Spleen (tissue), 11 donors: ENCODE results near the gene HNRNPA3. TPM values are rescaled to one million over a fixed set of nuclear protein-coding genes. Genes with fewer than 3 reads are reported as not detected.

ENCODE experiments used
- DNase-seq: peaks from one replicate; pipeline ENCODE4 v3.0.0-alpha.2; 2020
- H3K27ac ChIP-seq, 8 donors: fragments of 200-600 bp; sonication (generic) in 7 of 8; 1 replicate in 4 of 8; 2 replicates in 4 of 8; pipeline versions ENCODE4 v1.5.0 to v1.8.0; 2016 to 2021; ENCODE audit warnings: inconsistent platforms in 4 of 8, mild to moderate bottlenecking in 4 of 8, moderate library complexity in 1 of 8
- H3K27me3 ChIP-seq, 7 donors: fragments of 200-600 bp; sonication (generic) in 6 of 7; replicated peaks in 1 of 7; 1 replicate in 4 of 7; 2 replicates in 3 of 7; pipeline versions ENCODE4 v1.5.0 to v1.8.0; 2016 to 2021; ENCODE audit warnings: inconsistent platforms in 3 of 7, mild to moderate bottlenecking in 1 of 7
- H3K36me3 ChIP-seq, 6 donors: fragments of 200-600 bp; sonication (generic) in 5 of 6; 1 replicate in 4 of 6; 2 replicates in 2 of 6; pipeline versions ENCODE4 v1.5.0 to v1.8.0; 2016 to 2021; ENCODE audit warnings: inconsistent platforms in 2 of 6
- H3K4me1 ChIP-seq, 6 donors: fragments of 200-600 bp; sonication (generic) in 5 of 6; 1 replicate in 3 of 6; 2 replicates in 3 of 6; pipeline versions ENCODE4 v1.5.0 to v1.8.0; 2016 to 2021; ENCODE audit warnings: inconsistent platforms in 3 of 6
- H3K4me3 ChIP-seq, 8 donors: fragments of 200-600 bp; sonication (generic) in 7 of 8; 1 replicate in 4 of 8; 2 replicates in 4 of 8; pipeline versions ENCODE4 v1.5.0 to v1.8.0; 2016 to 2021; ENCODE audit warnings: inconsistent platforms in 4 of 8, mild to moderate bottlenecking in 4 of 8, moderate library complexity in 2 of 8
- H3K9me3 ChIP-seq, 8 donors: fragments of 200-600 bp; sonication (generic) in 7 of 8; 1 replicate in 4 of 8; 2 replicates in 4 of 8; pipeline versions ENCODE4 v1.5.0 to v1.8.0; 2016 to 2021; ENCODE audit warnings: inconsistent platforms in 4 of 8
- CTCF ChIP-seq, 11 experiments: fragments of 200-600 bp in 7 of 11; fragments of 450-650 bp in 4 of 11; sonication (generic) in 4 of 11; IDR thresholded peaks in 8 of 11; conservative IDR thresholded peaks in 3 of 11; 1 replicate in 7 of 11; 2 replicates in 4 of 11; pipeline versions ENCODE4 v1.4.0 to v1.8.0; 2016 to 2021; ENCODE audit warnings: antibody characterized with exemption in 11 of 11, inconsistent platforms in 4 of 11, mild to moderate bottlenecking in 1 of 11
- POLR2A ChIP-seq, 3 donors: fragments of 450-650 bp; IDR thresholded peaks; one replicate each; pipeline ENCODE4 v1.5.1; 2017; ENCODE audit warnings: antibody characterized with exemption in 3 of 3, mild to moderate bottlenecking in 1 of 3
- POLR2AphosphoS5 ChIP-seq, 3 donors: sonication (generic); formaldehyde crosslinking; IDR thresholded peaks; one replicate each; pipeline ENCODE4 v1.5.1; 2017; ENCODE audit warnings: antibody characterized with exemption in 3 of 3
- WGBS, 5 donors: extraction: QIAGEN DNeasy Blood & Tissue Kit in 3 of 5; methylation state at CpG; one replicate each; pipeline versions ENCODE4 v1.1.5 to v1.1.7; 2013 to 2018; 5-methylcytosine and 5-hydroxymethylcytosine counted together
- intact Hi-C: fragments of 100-400 bp; cut with DNase I; formaldehyde crosslinking; loops from one replicate; pipeline ENCODE4 v1.15.0; 2023; ENCODE audit warnings: low total_unique reads
- polyA plus RNA-seq, 3 donors: library from polyadenylated mRNA; stranded (reverse); fragments of 200-250 nt; gene quantifications; one replicate each; pipeline ENCODE4 v1.2.1, GENCODE V29; 2013
- total RNA-seq, 7 donors: library from RNA; depleted of rRNA in 3 of 7; stranded (reverse); fragments of >200 nt in 3 of 7; fragmentation: NEBNext Ultra II Directional in 4 of 7; extraction: Animal tissue kit (Norgen Biotek cat#: 25700) in 4 of 7; gene quantifications; one replicate each; pipeline versions ENCODE4 v1.1.0 to v1.2.1, GENCODE V29; 2016 to 2021
- donor health status: healthy with polysubstance abuse.
- donor health status: DM: no; HTN: no; CAD: no; lungs with moderate emphysema.
- donor health status: DM: no; HTN: no; CAD: no.
- donor health status: Bipolar disorder and iron deficiency.
- donor health status: healthy.
- donor health status: DM: no; HTN: no; CAD: no.
- donor health status: DM: yes; HTN: yes; CAD: no.

HNRNPA3 gene
- total and polyA plus RNA-seq, 10 donors, result 79.8 to 213 (median 158) TPM

GRCh38 chr2:177171418-177171865, 41.2 kb upstream of the HNRNPA3 start:
- no peak overlapping the region for H3K4me3 ChIP-seq
- intact Hi-C loops, result no loop called here
- no peaks in the 10 kb centered on the region for H3K36me3 ChIP-seq
- WGBS, 5 donors, result 29 to 83% (median 43%) methylated on average over 4 of the region's 4 CpGs
- peaks cover 2 to 19% (median 8%) of the 10 kb centered on the region in 6 donors for H3K4me1 ChIP-seq
- no peaks in the 10 kb centered on the region for H3K9me3 ChIP-seq
- no peak for TF ChIP-seq POLR2A (IDR thresholded peaks at IDR 0.05)
- no peak for TF ChIP-seq POLR2AphosphoS5 (IDR thresholded peaks at IDR 0.05)
- no peak for TF ChIP-seq CTCF (IDR thresholded peaks at IDR 0.05 in 8 of 11, conservative IDR thresholded peaks at IDR 0.05 in 3 of 11)
- H3K27ac ChIP-seq, result no peak overlapping the region
- H3K27me3 ChIP-seq, result no peaks in the 10 kb centered on the region
- DNase-seq, result no peak

DNA sequence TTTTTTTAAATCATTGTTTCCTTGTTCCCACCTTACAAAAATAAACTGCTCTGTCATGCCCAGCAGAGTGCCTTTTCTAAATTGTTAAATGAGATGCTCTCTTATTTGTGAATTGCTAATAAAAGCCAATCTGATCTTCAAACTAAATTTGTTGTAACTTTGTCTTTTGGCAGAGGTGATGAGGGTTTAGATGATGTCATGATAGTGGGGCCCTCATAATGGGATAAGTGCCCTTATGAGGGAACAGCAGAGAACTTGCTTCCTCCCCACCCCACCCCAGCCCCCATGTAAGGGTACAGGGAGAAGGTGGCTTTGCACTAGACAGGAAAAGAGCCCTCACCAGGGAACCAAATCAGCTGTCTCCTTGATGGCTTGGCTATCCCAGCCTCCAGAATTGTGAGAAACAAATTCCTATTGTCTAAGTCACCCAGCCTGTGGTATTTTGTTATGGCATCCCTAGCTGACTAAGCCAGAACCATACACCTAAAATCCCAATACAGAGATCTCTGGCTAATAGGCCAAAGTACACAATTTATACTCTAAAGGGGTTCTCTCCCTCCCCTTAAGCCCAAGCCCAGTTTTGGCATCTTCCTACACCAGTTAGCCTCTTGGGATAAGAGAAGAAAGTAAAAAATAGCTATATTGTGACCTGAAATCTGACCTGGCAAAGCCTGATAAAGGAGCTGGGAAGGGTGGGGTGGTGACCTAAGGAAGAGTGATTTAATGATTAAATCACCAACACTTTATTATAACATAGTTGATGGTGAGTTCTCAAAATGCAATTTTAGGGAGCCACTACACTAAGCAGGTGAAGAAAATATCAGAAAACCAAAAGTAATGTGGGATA, 40.3 kb upstream of the HNRNPA3 start:
- H3K9me3 ChIP-seq, result no peaks in the 10 kb centered on the region
- H3K27me3 ChIP-seq, result no peaks in the 10 kb centered on the region
- no peaks in the 10 kb centered on the region for H3K36me3 ChIP-seq
- H3K27ac ChIP-seq, result no peak overlapping the region
- H3K4me3 ChIP-seq, result no peak overlapping the region
- peaks cover 0 to 14% (median 5%) of the 10 kb centered on the region in 6 donors for H3K4me1 ChIP-seq
- DNase-seq, result no peak
- TF ChIP-seq CTCF (IDR thresholded peaks at IDR 0.05 in 8 of 11, conservative IDR thresholded peaks at IDR 0.05 in 3 of 11), result no peak
- TF ChIP-seq POLR2A (IDR thresholded peaks at IDR 0.05), result no peak
- no peak for TF ChIP-seq POLR2AphosphoS5 (IDR thresholded peaks at IDR 0.05)
- intact Hi-C loops, result no loop called here

- intact Hi-C loops, result no loop called here
- Histone ChIP-seq H3K9me3 (no peaks in the 10 kb centered on the region), H3K27ac (peak overlapping the region in 2 of 8 donors; percentile 8 to 13), H3K4me3 (no peak overlapping the region), H3K27me3 (no peaks in the 10 kb centered on the region), H3K4me1 (peaks cover 0 to 14% (median 4%) of the 10 kb centered on the region in 6 donors), H3K36me3 (no peaks in the 10 kb centered on the region)
- TF ChIP-seq CTCF (IDR thresholded peaks at IDR 0.05 in 8 of 11, conservative IDR thresholded peaks at IDR 0.05 in 3 of 11), result no peak
- no peak for TF ChIP-seq POLR2AphosphoS5 (IDR thresholded peaks at IDR 0.05)
- no peak for TF ChIP-seq POLR2A (IDR thresholded peaks at IDR 0.05)
- 66 to 75% (median 70%) methylated on average over 4 of the region's 4 CpGs for WGBS, 5 donors
- DNase-seq, result no peak
Observed at GRCh38 chr2:177174486-177174885, 38.1 kb upstream of the HNRNPA3 start.

DNA sequence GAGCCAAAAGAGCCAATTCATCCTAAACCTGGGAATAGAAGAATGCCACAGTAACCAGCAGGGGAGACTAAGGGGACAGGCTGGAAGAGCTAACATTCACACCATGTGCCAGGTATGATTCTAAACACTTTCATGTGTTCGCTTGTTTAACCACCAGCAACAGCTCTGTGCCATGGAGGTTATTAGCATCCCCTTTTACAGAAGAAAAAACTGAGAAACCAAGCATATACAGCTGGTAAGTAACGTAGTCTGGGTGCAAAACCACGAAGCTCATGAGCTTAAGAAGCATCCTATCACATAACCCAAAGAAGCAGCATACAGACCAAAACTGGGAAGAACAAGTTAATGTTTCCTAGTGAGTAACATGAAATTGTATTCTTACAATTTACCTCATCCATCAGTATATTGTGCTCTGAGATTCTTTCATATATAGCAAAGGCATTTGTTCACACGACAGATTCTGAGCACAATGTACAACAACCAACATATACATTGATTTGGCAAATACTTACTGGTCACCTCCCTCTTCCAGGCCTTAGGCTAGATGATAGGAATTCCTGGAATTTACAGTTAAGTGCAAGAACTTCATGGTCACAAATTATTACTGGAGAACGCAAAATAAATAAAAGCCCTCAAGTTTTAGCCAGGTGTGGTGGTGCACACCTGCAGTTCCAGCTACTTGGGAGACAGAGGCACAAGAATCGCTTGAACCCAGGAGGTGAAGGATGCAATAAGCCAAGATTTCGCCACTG, 36.5 kb upstream of the HNRNPA3 start:
- WGBS, 5 donors, result 81 to 89% (median 86%) methylated on average over 7 of the region's 7 CpGs
- Histone ChIP-seq H3K9me3 (no peaks in the 10 kb centered on the region), H3K4me1 (peaks cover 0 to 8% (median under 1%) of the 10 kb centered on the region in 6 donors), H3K27ac (no peak overlapping the region), H3K36me3 (no peaks in the 10 kb centered on the region), H3K4me3 (no peak overlapping the region), H3K27me3 (no peaks in the 10 kb centered on the region)
- intact Hi-C loops, result no loop called here
- DNase-seq, result no peak
- TF ChIP-seq CTCF (IDR thresholded peaks at IDR 0.05 in 8 of 11, conservative IDR thresholded peaks at IDR 0.05 in 3 of 11) (no peak), POLR2AphosphoS5 (IDR thresholded peaks at IDR 0.05) (no peak), POLR2A (IDR thresholded peaks at IDR 0.05) (no peak)
